Measurements from ENCODE around the gene CRTAC1. TPM values are rescaled to one million over a fixed set of nuclear protein-coding genes. Genes with fewer than 3 reads are reported as not detected.
"Not testable (repeated sequence)": the region's sequence is repeated elsewhere in the genome, so short reads cannot be mapped to it uniquely, and the experiment has no call there.

CRTAC1 gene
- total RNA-seq, 1 experiment from 2014 or later, result 0.20 TPM

- Histone ChIP-seq H2AFZ (ENCODE audit: low read depth, low read length, poor library complexity, severe bottlenecking) (no peak overlapping the region), H3K4me2 (ENCODE audit: low read length) (no peak overlapping the region), H3K9ac (ENCODE audit: low read length) (no peak overlapping the region), H3K27ac (ENCODE audit: low read depth, low read length) (no peak overlapping the region), H3K27me3 (ENCODE audit: insufficient read depth, low read length) (no peaks in the 10 kb centered on the region), H3K79me2 (ENCODE audit: insufficient read depth, low read length) (no peaks in the 10 kb centered on the region), H3K4me1 (ENCODE audit: control insufficient read depth in 1 of 2, insufficient read depth in 2 of 2, low read length in 2 of 2) (peaks cover 13 to 31% of the 10 kb centered on the region in 2 experiments), H3K4me3 (replicated peaks in 1 of 2; ENCODE audit: low read depth in 1 of 2, low read length in 2 of 2) (no peak overlapping the region), H4K20me1 (ENCODE audit: insufficient read depth) (no peaks in the 10 kb centered on the region), H3K36me3 (ENCODE audit: control insufficient read depth in 1 of 2, insufficient read depth in 2 of 2, low read length in 2 of 2) (no peaks in the 10 kb centered on the region), H3K9me3 (ENCODE audit: control insufficient read depth in 1 of 2, insufficient read depth in 1 of 2, low read depth in 1 of 2, low read length in 2 of 2) (no peaks in the 10 kb centered on the region), H3K9me2 (ENCODE audit: insufficient read depth) (no peaks in the 10 kb centered on the region)
- ChIA-PET RAD21 (ENCODE audit: low non-redundant PET in 1 of 2, low total read pairs in 2 of 2, uncharacterized antibody in 2 of 2, unreplicated experiment in 2 of 2) (no interaction called here), CTCF (no interaction called here), POLR2A (no interaction called here)
- no peak for ATAC-seq
- DNase-seq (ENCODE audit: low read depth, low spot score), result no peak
- no peak for TF ChIP-seq ZFX (IDR thresholded peaks at IDR 0.05)
- TF ChIP-seq FOSL1 (IDR thresholded peaks at IDR 0.05; ENCODE audit: low read depth), result no peak
- no peak for TF ChIP-seq RAD21 (IDR thresholded peaks at IDR 0.05; ENCODE audit: low read depth)
- no peak for TF ChIP-seq REST (IDR thresholded peaks at IDR 0.05; ENCODE audit: low read depth)
- TF ChIP-seq CTCF (IDR thresholded peaks at IDR 0.05 in 2 of 3, conservative IDR thresholded peaks at IDR 0.05 in 1 of 3; ENCODE audit: borderline replicate concordance in 1 of 3, insufficient read depth in 1 of 3, low read depth in 2 of 3, low read length in 2 of 3), result no peak
- no peak for TF ChIP-seq YY1 (IDR thresholded peaks at IDR 0.05; ENCODE audit: extremely low read depth, insufficient replicate concordance, low read depth, low read length)
- TF ChIP-seq CEBPB (IDR thresholded peaks at IDR 0.05; ENCODE audit: low read depth), result no peak
- TF ChIP-seq EZH2 (IDR thresholded peaks at IDR 0.05), result no peak
- no peak for TF ChIP-seq SP1 (IDR thresholded peaks at IDR 0.05; ENCODE audit: low read depth)
- TF ChIP-seq MAX (IDR thresholded peaks at IDR 0.05), result no peak
- TF ChIP-seq JUND (IDR thresholded peaks at IDR 0.05), result no peak
- no peak for TF ChIP-seq POLR2AphosphoS5 (IDR thresholded peaks at IDR 0.05; ENCODE audit: low read depth, low read length)
- no peak for TF ChIP-seq SIN3A (IDR thresholded peaks at IDR 0.05; ENCODE audit: low read depth)
- no peak for TF ChIP-seq ZNF274 (IDR thresholded peaks at IDR 0.05; ENCODE audit: low read depth, low read length)
- TF ChIP-seq ZBTB33 (IDR thresholded peaks at IDR 0.05; ENCODE audit: extremely low read depth, insufficient replicate concordance, low read length), result no peak
- no TSS peak for BruUV-seq (replicated peaks)
- intact Hi-C loops (cut with micrococcal nuclease), result no loop called here
Observed at GRCh38 chr10:97844678-97845077, 185.7 kb downstream of the CRTAC1 start.

GRCh38 chr10:97843972-97844371, 186.4 kb downstream of the CRTAC1 start:
- CTCF ChIA-PET; H3K4me2 ChIP-seq (ENCODE audit: low read length); BruUV-seq (replicated peaks); H4K20me1 ChIP-seq (ENCODE audit: insufficient read depth); intact Hi-C loops (cut with micrococcal nuclease); H3K36me3 ChIP-seq (ENCODE audit: control insufficient read depth in 1 of 2, insufficient read depth in 2 of 2, low read length in 2 of 2); RAD21 ChIA-PET (ENCODE audit: low non-redundant PET in 1 of 2, low total read pairs in 2 of 2, uncharacterized antibody in 2 of 2, unreplicated experiment in 2 of 2); DNase-seq (ENCODE audit: low read depth, low spot score); H2AFZ ChIP-seq (ENCODE audit: low read depth, low read length, poor library complexity, severe bottlenecking); H3K79me2 ChIP-seq (ENCODE audit: insufficient read depth, low read length); H3K9me3 ChIP-seq (ENCODE audit: control insufficient read depth in 1 of 2, insufficient read depth in 1 of 2, low read depth in 1 of 2, low read length in 2 of 2); H3K9me2 ChIP-seq (ENCODE audit: insufficient read depth); H3K27ac ChIP-seq (ENCODE audit: low read depth, low read length); POLR2A ChIA-PET; H3K9ac ChIP-seq (ENCODE audit: low read length); H3K4me3 ChIP-seq (replicated peaks in 1 of 2; ENCODE audit: low read depth in 1 of 2, low read length in 2 of 2); H3K27me3 ChIP-seq (ENCODE audit: insufficient read depth, low read length); ATAC-seq: not testable (repeated sequence)
- H3K4me1 ChIP-seq (ENCODE audit: control insufficient read depth in 1 of 2, insufficient read depth in 2 of 2, low read length in 2 of 2), result peaks cover 16 to 33% of the 10 kb centered on the region in 2 experiments

Measured in HCT116 (cell line).